HEK293 (cell line): ENCODE results near the gene CSNK1E.
A peak's percentile ranks its signal among the peaks of the same experiment; 100 is the strongest.

Experiments
- GLI2 ChIP-seq: fragments of 450-650 bp; formaldehyde crosslinking; IDR thresholded peaks from 2 replicates; pipeline ENCODE4; 2017; ENCODE audit warnings: missing biosample characterization, missing genetic modification characterization, low read depth, borderline replicate concordance
- GLI4 ChIP-seq: fragments of 450-650 bp; formaldehyde crosslinking; IDR thresholded peaks from 2 replicates; pipeline ENCODE4 v1.5.1; 2016; ENCODE audit warnings: missing biosample characterization, missing genetic modification characterization
- MEIS1 ChIP-seq: sonication (generic); formaldehyde crosslinking; IDR thresholded peaks from 2 replicates; pipeline ENCODE4 v1.8.1; 2022; ENCODE audit warnings: missing genetic modification reagents, mild to moderate bottlenecking, borderline replicate concordance
- PRDM1 ChIP-seq: fragments of 450-650 bp; formaldehyde crosslinking; IDR thresholded peaks from 2 replicates; pipeline ENCODE4; 2016; ENCODE audit warnings: missing biosample characterization, missing genetic modification characterization
- TCF7L2 ChIP-seq: IDR thresholded peaks from 2 replicates; pipeline ENCODE4 v1.6.1; 2011; ENCODE audit warnings: low read depth, mild to moderate bottlenecking, inconsistent platforms, low read length, moderate library complexity, borderline replicate concordance
- ZBTB48 ChIP-seq: fragments of 450-650 bp; formaldehyde crosslinking; IDR thresholded peaks from 2 replicates; pipeline ENCODE4 v1.5.1; 2016; ENCODE audit warnings: missing biosample characterization, missing genetic modification characterization
- ZEB2 ChIP-seq: fragments of 450-650 bp; formaldehyde crosslinking; IDR thresholded peaks from 2 replicates; pipeline ENCODE4 v1.5.1; 2016; ENCODE audit warnings: missing biosample characterization, missing genetic modification characterization
- ZNF157 ChIP-seq: fragments of 450-650 bp; formaldehyde crosslinking; IDR thresholded peaks from 2 replicates; pipeline ENCODE4 v1.5.1; 2016; ENCODE audit warnings: missing biosample characterization, missing genetic modification characterization
- ZNF174 ChIP-seq: fragments of 450-650 bp; formaldehyde crosslinking; IDR thresholded peaks from 2 replicates; pipeline ENCODE4 v1.5.0; 2017; ENCODE audit warnings: missing biosample characterization, mild to moderate bottlenecking, missing genetic modification characterization
- ZNF184 ChIP-seq: fragments of 450-650 bp; IDR thresholded peaks from 2 replicates; pipeline ENCODE4 v1.5.1; 2018; ENCODE audit warnings: missing biosample characterization, mild to moderate bottlenecking, missing genetic modification characterization
- ZNF223 ChIP-seq: fragments of 450-650 bp; formaldehyde crosslinking; IDR thresholded peaks from 2 replicates; pipeline ENCODE4 v1.5.1; 2016; ENCODE audit warnings: missing biosample characterization, missing genetic modification characterization
- ZNF24 ChIP-seq: fragments of 450-650 bp; formaldehyde crosslinking; IDR thresholded peaks from 2 replicates; pipeline ENCODE4 v1.5.1; 2016; ENCODE audit warnings: missing biosample characterization, missing genetic modification characterization
- ZNF501 ChIP-seq: fragments of 450-650 bp; formaldehyde crosslinking; IDR thresholded peaks from 2 replicates; pipeline ENCODE4 v1.5.1; 2016; ENCODE audit warnings: missing biosample characterization, missing genetic modification characterization
- ZNF510 ChIP-seq: fragments of 450-650 bp; formaldehyde crosslinking; IDR thresholded peaks from 2 replicates; pipeline ENCODE4 v1.5.1; 2018; ENCODE audit warnings: mild to moderate bottlenecking, missing genetic modification characterization, missing biosample characterization; ENCODE audit not compliant: insufficient replicate concordance
- ZNF544 ChIP-seq: fragments of 450-650 bp; formaldehyde crosslinking; IDR thresholded peaks from 2 replicates; pipeline ENCODE4 v1.5.0; 2017; ENCODE audit warnings: missing biosample characterization, missing genetic modification characterization
- ZNF621 ChIP-seq: fragments of 450-650 bp; formaldehyde crosslinking; IDR thresholded peaks from 2 replicates; pipeline ENCODE4 v1.5.1; 2017; ENCODE audit warnings: missing biosample characterization, missing genetic modification characterization
- ZNF654 ChIP-seq: fragments of 450-650 bp; formaldehyde crosslinking; IDR thresholded peaks from 2 replicates; pipeline ENCODE4 v1.5.1; 2016; ENCODE audit warnings: low read depth, missing biosample characterization, missing genetic modification characterization
- ZNF660 ChIP-seq: fragments of 450-650 bp; IDR thresholded peaks from 2 replicates; pipeline ENCODE4 v1.5.1; 2018; ENCODE audit warnings: missing biosample characterization, mild to moderate bottlenecking, missing genetic modification characterization
- TF ChIP-seq, protein P1 (sequence below): fragments of 450-650 bp; formaldehyde crosslinking; IDR thresholded peaks from 2 replicates; pipeline ENCODE4 v1.5.1; 2016; ENCODE audit warnings: missing biosample characterization, missing genetic modification characterization
- TF ChIP-seq, protein P2 (sequence below): fragments of 450-650 bp; formaldehyde crosslinking; IDR thresholded peaks from 2 replicates; pipeline ENCODE4; 2016; ENCODE audit warnings: missing biosample characterization, missing genetic modification characterization
- TF ChIP-seq, protein P3 (sequence below): IDR thresholded peaks from 2 replicates; pipeline ENCODE4 v1.6.1; 2011; ENCODE audit warnings: mild to moderate bottlenecking, low read depth, low read length, borderline replicate concordance
- TF ChIP-seq, protein P4 (sequence below): fragments of 450-650 bp; formaldehyde crosslinking; IDR thresholded peaks from 2 replicates; pipeline ENCODE4 v1.5.1; 2017; ENCODE audit warnings: missing biosample characterization, missing genetic modification characterization
- TF ChIP-seq, protein P5 (sequence below): fragments of 450-650 bp; formaldehyde crosslinking; IDR thresholded peaks from 2 replicates; pipeline ENCODE4 v1.5.1; 2017; ENCODE audit warnings: missing biosample characterization, missing genetic modification characterization
- TF ChIP-seq, protein P6 (sequence below): fragments of 450-650 bp; formaldehyde crosslinking; IDR thresholded peaks from 2 replicates; pipeline ENCODE4 v1.5.1; 2016; ENCODE audit warnings: missing biosample characterization, missing genetic modification characterization, borderline replicate concordance
- TF ChIP-seq, protein P7 (sequence below): fragments of 450-650 bp; formaldehyde crosslinking; IDR thresholded peaks from 2 replicates; pipeline ENCODE4 v1.5.0; 2017; ENCODE audit warnings: missing biosample characterization, missing genetic modification characterization, borderline replicate concordance

The CSNK1E gene

DNA sequence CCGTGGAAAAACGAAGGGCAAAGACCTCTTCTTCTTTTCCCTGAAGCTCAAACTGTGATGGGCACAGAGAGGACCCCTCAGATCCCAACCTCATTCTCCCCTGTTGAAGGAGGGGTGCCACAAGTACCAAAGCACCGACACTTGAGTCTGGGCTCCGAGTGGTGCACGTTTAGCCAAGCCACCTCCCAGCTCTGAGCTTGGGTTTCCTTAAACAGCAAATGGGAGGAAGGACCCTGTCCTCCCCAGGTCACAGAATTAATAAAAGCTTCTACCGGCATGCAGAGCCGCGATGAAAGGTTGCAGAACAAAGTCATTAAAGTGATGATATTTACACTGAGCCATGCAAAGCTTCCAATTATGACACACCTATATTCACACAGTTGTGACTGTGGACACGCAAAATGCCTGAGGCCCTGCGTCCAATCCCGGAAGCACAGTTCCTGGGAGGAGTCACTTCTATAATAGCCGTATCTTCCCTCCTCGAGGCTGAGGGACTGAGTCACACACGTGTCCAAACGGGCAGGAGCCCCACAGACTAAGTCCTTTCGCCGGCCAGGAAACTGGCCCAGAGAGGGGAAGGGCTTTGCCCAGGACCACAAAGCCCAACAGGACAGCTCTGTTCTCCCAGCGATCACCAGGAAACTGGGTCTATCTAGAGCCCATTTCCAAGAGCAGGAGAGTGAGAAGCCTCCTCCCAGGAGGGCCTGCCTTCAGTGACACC is 922 bp upstream of the CSNK1E start (continued):
- TF ChIP-seq ZBTB48 (peak; percentile 32; the same call in 1 of the 2 replicates), ZEB2 (tag by site-specific recombination) (peak; percentile 80; the same call in 1 of the 2 replicates), ZNF24 (peak; percentile 67; the same call in 1 of the 2 replicates), ZNF654 (tag by site-specific recombination) (no peak), MEIS1 (CRISPR knock-in tag) (no peak), ZNF621 (tag by site-specific recombination) (no peak), GLI4 (no peak), ZNF544 (tag by site-specific recombination) (no peak), ZNF510 (tag by site-specific recombination) (no peak), ZNF223 (tag by site-specific recombination) (no peak), TCF7L2 (no peak), ZNF184 (tag by site-specific recombination) (0 out of 2 replicates have a peak, but pooled peaks have one; percentile 12), PRDM1 (tag by site-specific recombination) (no peak), ZNF174 (tag by site-specific recombination) (no peak), ZNF660 (tag by site-specific recombination) (no peak; the same call in 1 of the 2 replicates), ZNF157 (tag by site-specific recombination) (no peak), GLI2 (tag by site-specific recombination) (no peak), ZNF501 (no peak; the same call in 1 of the 2 replicates)
- TF ChIP-seq, protein P1, sequence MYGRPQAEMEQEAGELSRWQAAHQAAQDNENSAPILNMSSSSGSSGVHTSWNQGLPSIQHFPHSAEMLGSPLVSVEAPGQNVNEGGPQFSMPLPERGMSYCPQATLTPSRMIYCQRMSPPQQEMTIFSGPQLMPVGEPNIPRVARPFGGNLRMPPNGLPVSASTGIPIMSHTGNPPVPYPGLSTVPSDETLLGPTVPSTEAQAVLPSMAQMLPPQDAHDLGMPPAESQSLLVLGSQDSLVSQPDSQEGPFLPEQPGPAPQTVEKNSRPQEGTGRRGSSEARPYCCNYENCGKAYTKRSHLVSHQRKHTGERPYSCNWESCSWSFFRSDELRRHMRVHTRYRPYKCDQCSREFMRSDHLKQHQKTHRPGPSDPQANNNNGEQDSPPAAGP (tag by site-specific recombination) = peak; percentile 94
- TF ChIP-seq, protein P2, sequence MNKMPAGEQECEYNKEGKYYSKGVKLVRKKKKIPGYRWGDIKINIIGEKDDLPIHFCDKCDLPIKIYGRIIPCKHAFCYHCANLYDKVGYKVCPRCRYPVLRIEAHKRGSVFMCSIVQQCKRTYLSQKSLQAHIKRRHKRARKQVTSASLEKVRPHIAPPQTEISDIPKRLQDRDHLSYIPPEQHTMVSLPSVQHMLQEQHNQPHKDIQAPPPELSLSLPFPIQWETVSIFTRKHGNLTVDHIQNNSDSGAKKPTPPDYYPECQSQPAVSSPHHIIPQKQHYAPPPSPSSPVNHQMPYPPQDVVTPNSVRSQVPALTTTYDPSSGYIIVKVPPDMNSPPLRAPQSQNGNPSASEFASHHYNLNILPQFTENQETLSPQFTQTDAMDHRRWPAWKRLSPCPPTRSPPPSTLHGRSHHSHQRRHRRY (tag by site-specific recombination) = no peak
- TF ChIP-seq, protein P3, sequence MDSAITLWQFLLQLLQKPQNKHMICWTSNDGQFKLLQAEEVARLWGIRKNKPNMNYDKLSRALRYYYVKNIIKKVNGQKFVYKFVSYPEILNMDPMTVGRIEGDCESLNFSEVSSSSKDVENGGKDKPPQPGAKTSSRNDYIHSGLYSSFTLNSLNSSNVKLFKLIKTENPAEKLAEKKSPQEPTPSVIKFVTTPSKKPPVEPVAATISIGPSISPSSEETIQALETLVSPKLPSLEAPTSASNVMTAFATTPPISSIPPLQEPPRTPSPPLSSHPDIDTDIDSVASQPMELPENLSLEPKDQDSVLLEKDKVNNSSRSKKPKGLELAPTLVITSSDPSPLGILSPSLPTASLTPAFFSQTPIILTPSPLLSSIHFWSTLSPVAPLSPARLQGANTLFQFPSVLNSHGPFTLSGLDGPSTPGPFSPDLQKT = no peak
- TF ChIP-seq, protein P4, sequence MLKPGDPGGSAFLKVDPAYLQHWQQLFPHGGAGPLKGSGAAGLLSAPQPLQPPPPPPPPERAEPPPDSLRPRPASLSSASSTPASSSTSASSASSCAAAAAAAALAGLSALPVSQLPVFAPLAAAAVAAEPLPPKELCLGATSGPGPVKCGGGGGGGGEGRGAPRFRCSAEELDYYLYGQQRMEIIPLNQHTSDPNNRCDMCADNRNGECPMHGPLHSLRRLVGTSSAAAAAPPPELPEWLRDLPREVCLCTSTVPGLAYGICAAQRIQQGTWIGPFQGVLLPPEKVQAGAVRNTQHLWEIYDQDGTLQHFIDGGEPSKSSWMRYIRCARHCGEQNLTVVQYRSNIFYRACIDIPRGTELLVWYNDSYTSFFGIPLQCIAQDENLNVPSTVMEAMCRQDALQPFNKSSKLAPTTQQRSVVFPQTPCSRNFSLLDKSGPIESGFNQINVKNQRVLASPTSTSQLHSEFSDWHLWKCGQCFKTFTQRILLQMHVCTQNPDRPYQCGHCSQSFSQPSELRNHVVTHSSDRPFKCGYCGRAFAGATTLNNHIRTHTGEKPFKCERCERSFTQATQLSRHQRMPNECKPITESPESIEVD (tag by site-specific recombination) = no peak
- TF ChIP-seq, protein P5, sequence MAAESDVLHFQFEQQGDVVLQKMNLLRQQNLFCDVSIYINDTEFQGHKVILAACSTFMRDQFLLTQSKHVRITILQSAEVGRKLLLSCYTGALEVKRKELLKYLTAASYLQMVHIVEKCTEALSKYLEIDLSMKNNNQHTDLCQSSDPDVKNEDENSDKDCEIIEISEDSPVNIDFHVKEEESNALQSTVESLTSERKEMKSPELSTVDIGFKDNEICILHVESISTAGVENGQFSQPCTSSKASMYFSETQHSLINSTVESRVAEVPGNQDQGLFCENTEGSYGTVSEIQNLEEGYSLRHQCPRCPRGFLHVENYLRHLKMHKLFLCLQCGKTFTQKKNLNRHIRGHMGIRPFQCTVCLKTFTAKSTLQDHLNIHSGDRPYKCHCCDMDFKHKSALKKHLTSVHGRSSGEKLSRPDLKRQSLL = no peak
- TF ChIP-seq, protein P6, sequence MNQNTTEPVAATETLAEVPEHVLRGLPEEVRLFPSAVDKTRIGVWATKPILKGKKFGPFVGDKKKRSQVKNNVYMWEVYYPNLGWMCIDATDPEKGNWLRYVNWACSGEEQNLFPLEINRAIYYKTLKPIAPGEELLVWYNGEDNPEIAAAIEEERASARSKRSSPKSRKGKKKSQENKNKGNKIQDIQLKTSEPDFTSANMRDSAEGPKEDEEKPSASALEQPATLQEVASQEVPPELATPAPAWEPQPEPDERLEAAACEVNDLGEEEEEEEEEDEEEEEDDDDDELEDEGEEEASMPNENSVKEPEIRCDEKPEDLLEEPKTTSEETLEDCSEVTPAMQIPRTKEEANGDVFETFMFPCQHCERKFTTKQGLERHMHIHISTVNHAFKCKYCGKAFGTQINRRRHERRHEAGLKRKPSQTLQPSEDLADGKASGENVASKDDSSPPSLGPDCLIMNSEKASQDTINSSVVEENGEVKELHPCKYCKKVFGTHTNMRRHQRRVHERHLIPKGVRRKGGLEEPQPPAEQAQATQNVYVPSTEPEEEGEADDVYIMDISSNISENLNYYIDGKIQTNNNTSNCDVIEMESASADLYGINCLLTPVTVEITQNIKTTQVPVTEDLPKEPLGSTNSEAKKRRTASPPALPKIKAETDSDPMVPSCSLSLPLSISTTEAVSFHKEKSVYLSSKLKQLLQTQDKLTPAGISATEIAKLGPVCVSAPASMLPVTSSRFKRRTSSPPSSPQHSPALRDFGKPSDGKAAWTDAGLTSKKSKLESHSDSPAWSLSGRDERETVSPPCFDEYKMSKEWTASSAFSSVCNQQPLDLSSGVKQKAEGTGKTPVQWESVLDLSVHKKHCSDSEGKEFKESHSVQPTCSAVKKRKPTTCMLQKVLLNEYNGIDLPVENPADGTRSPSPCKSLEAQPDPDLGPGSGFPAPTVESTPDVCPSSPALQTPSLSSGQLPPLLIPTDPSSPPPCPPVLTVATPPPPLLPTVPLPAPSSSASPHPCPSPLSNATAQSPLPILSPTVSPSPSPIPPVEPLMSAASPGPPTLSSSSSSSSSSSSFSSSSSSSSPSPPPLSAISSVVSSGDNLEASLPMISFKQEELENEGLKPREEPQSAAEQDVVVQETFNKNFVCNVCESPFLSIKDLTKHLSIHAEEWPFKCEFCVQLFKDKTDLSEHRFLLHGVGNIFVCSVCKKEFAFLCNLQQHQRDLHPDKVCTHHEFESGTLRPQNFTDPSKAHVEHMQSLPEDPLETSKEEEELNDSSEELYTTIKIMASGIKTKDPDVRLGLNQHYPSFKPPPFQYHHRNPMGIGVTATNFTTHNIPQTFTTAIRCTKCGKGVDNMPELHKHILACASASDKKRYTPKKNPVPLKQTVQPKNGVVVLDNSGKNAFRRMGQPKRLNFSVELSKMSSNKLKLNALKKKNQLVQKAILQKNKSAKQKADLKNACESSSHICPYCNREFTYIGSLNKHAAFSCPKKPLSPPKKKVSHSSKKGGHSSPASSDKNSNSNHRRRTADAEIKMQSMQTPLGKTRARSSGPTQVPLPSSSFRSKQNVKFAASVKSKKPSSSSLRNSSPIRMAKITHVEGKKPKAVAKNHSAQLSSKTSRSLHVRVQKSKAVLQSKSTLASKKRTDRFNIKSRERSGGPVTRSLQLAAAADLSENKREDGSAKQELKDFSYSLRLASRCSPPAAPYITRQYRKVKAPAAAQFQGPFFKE (tag by site-specific recombination) = no peak
- TF ChIP-seq, protein P7, sequence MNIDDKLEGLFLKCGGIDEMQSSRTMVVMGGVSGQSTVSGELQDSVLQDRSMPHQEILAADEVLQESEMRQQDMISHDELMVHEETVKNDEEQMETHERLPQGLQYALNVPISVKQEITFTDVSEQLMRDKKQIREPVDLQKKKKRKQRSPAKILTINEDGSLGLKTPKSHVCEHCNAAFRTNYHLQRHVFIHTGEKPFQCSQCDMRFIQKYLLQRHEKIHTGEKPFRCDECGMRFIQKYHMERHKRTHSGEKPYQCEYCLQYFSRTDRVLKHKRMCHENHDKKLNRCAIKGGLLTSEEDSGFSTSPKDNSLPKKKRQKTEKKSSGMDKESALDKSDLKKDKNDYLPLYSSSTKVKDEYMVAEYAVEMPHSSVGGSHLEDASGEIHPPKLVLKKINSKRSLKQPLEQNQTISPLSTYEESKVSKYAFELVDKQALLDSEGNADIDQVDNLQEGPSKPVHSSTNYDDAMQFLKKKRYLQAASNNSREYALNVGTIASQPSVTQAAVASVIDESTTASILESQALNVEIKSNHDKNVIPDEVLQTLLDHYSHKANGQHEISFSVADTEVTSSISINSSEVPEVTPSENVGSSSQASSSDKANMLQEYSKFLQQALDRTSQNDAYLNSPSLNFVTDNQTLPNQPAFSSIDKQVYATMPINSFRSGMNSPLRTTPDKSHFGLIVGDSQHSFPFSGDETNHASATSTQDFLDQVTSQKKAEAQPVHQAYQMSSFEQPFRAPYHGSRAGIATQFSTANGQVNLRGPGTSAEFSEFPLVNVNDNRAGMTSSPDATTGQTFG (tag by site-specific recombination) = no peak
